GM10248 (cell line): ENCODE results near the gene STAMBPL1.
A peak's percentile ranks its signal among the peaks of the same experiment; 100 is the strongest.

Experiments
- CTCF ChIA-PET: fragments of 300-600 bp; sonication (Branson Sonifier 250); formaldehyde crosslinking; extraction: SDS; loops from one replicate; lab custom pipeline; 2021; ENCODE audit warnings: antibody characterized with exemption; lab: Yijun Ruan, JAX
- POLR2A ChIA-PET: fragments of 350-650 bp; sonication (Branson Sonifier 250); formaldehyde crosslinking; extraction: SDS; loops from one replicate; lab custom pipeline; 2020; ENCODE audit warnings: antibody characterized with exemption; lab: Yijun Ruan, JAX
- DNase-seq: peaks from one replicate; pipeline ENCODE4 v3.0.0; 2012; ENCODE audit errors: extremely low spot score
- CTCF ChIP-seq: IDR thresholded peaks from 2 replicates; pipeline ENCODE4 v1.5.1; 2012; ENCODE audit warnings: mild to moderate bottlenecking, low read depth; ENCODE audit errors: extremely low read depth, missing control alignments, control extremely low read depth

STAMBPL1 gene

GRCh38 chr10:88943778-88944177, 63.7 kb downstream of the STAMBPL1 start:
- ChIA-PET POLR2A (no interaction called here), CTCF (interaction anchor here (0.8 to 3.8 kb wide), 11 partner anchors 8 to 274 kb away, joined by 3 to 20 read pairs (median 6); no protein-coding TSS in a partner anchor)
- no peak for DNase-seq

GRCh38 chr10:88944813-88945212, 64.8 kb downstream of the STAMBPL1 start:
- DNase-seq = peak; percentile 35
- CTCF ChIA-PET = interaction anchor here (0.8 to 3.8 kb wide), 13 partner anchors 9 to 273 kb away, joined by 3 to 20 read pairs (median 6); no protein-coding TSS in a partner anchor
- POLR2A ChIA-PET = no interaction called here
- TF ChIP-seq CTCF = no peak

More at GRCh38 chr10:88943778-88944177, 63.7 kb downstream of the STAMBPL1 start:
- no peak for TF ChIP-seq CTCF

- POLR2A ChIA-PET = no interaction called here
- CTCF ChIA-PET = interaction anchor here (1.1 to 3.8 kb wide), 6 partner anchors 10 to 272 kb away, joined by 4 to 20 read pairs (median 8); no protein-coding TSS in a partner anchor
- DNase-seq = no peak
- no peak for TF ChIP-seq CTCF
Measured at GRCh38 chr10:88946200-88946599, 66.2 kb downstream of the STAMBPL1 start.

GRCh38 chr10:88946965-88947590, 67.0 kb downstream of the STAMBPL1 start:
- DNase-seq = no peak
- no peak for TF ChIP-seq CTCF
- CTCF ChIA-PET = interaction anchor here (1.1 to 2.4 kb wide), 3 partner anchors 41 to 267 kb away, joined by 3 to 9 read pairs (median 3); no protein-coding TSS in a partner anchor
- POLR2A ChIA-PET = no interaction called here

- no peak for DNase-seq
- POLR2A ChIA-PET = no interaction called here
- CTCF ChIA-PET = interaction anchor here (0.8 to 2.1 kb wide), 7 partner anchors 9 to 113 kb away, joined by 3 to 6 read pairs (median 5); no protein-coding TSS in a partner anchor
- no peak for TF ChIP-seq CTCF
Measured at GRCh38 chr10:88949051-88949450, 69.0 kb downstream of the STAMBPL1 start.

- no peak for DNase-seq
- POLR2A ChIA-PET = no interaction called here
- CTCF ChIA-PET = interaction anchor here (0.9 to 1.2 kb wide), 4 partner anchors 10 to 80 kb away, joined by 3 to 6 read pairs (median 3); no protein-coding TSS in a partner anchor
- no peak for TF ChIP-seq CTCF
Measured at GRCh38 chr10:88949912-88950837, 70.1 kb downstream of the STAMBPL1 start.
